ENCODE measurements around the gene GTF2H4.
A peak's percentile ranks its signal among the peaks of the same experiment; 100 is the strongest.

GTF2H4 gene

GRCh38 chr6:30885999-30886896, 21.8 kb upstream of the GTF2H4 start:
- Histone ChIP-seq H3K4me3 (ENCODE audit: low read depth, low read length) (peak overlapping the region; percentile 5; the same call in 1 of the 2 replicates), H3K27me3 (ENCODE audit: insufficient read depth, low read depth, severe bottlenecking) (no peaks in the 10 kb centered on the region), H3K27ac (peak overlapping the region; percentile 46), H3K9me3 (ENCODE audit: severe bottlenecking) (no peaks in the 10 kb centered on the region), H3K36me3 (peaks cover 31% of the 10 kb centered on the region)
- TF ChIP-seq CTCF (IDR thresholded peaks at IDR 0.05; ENCODE audit: low read depth, low read length): no peak
- DNase-seq: peak; percentile 83

- H3K4me3 ChIP-seq (ENCODE audit: low read depth, low read length): no peak overlapping the region
- no peak for DNase-seq
- peaks cover 38% of the 10 kb centered on the region for H3K36me3 ChIP-seq
- no peak for TF ChIP-seq CTCF (IDR thresholded peaks at IDR 0.05; ENCODE audit: low read depth, low read length)
- no peaks in the 10 kb centered on the region for H3K27me3 ChIP-seq (ENCODE audit: insufficient read depth, low read depth, severe bottlenecking)
- no peak overlapping the region for H3K27ac ChIP-seq
- H3K9me3 ChIP-seq (ENCODE audit: severe bottlenecking): no peaks in the 10 kb centered on the region
Observed at GRCh38 chr6:30886897-30887255, 21.1 kb upstream of the GTF2H4 start.

GRCh38 chr6:30887901-30888815, 19.8 kb upstream of the GTF2H4 start:
- Histone ChIP-seq H3K9me3 (ENCODE audit: severe bottlenecking) (no peaks in the 10 kb centered on the region), H3K27ac (no peak overlapping the region), H3K36me3 (peaks cover 51% of the 10 kb centered on the region), H3K27me3 (ENCODE audit: insufficient read depth, low read depth, severe bottlenecking) (no peaks in the 10 kb centered on the region), H3K4me3 (ENCODE audit: low read depth, low read length) (no peak overlapping the region)
- DNase-seq: no peak
- TF ChIP-seq CTCF (IDR thresholded peaks at IDR 0.05; ENCODE audit: low read depth, low read length): no peak

GRCh38 chr6:30888816-30889495, 19.1 kb upstream of the GTF2H4 start:
- DNase-seq: no peak
- no peak overlapping the region for H3K27ac ChIP-seq
- TF ChIP-seq CTCF (IDR thresholded peaks at IDR 0.05; ENCODE audit: low read depth, low read length): no peak
- peaks cover 59% of the 10 kb centered on the region for H3K36me3 ChIP-seq
- no peaks in the 10 kb centered on the region for H3K9me3 ChIP-seq (ENCODE audit: severe bottlenecking)
- H3K27me3 ChIP-seq (ENCODE audit: insufficient read depth, low read depth, severe bottlenecking): no peaks in the 10 kb centered on the region
- H3K4me3 ChIP-seq (ENCODE audit: low read depth, low read length): no peak overlapping the region

GRCh38 chr6:30889496-30889885, 18.5 kb upstream of the GTF2H4 start:
- H3K9me3 ChIP-seq (ENCODE audit: severe bottlenecking): no peaks in the 10 kb centered on the region
- H3K27ac ChIP-seq: no peak overlapping the region
- no peak for DNase-seq

More at GRCh38 chr6:30889496-30889885, 18.5 kb upstream of the GTF2H4 start:
- no peak overlapping the region for H3K4me3 ChIP-seq (ENCODE audit: low read depth, low read length)
- TF ChIP-seq CTCF (IDR thresholded peaks at IDR 0.05; ENCODE audit: low read depth, low read length): no peak
- H3K27me3 ChIP-seq (ENCODE audit: insufficient read depth, low read depth, severe bottlenecking): no peaks in the 10 kb centered on the region
- H3K36me3 ChIP-seq: peaks cover 64% of the 10 kb centered on the region

All from WERI-Rb-1 (cell line).